Liver (tissue), 3 donors: ENCODE data around the gene DNAH3.
A peak's percentile ranks its signal among the peaks of the same experiment; 100 is the strongest.

Experiments
- CTCF ChIP-seq: fragments of 150-350 bp; IDR thresholded peaks from 2 replicates; pipeline ENCODE4 v1.5.1; 2017; ENCODE audit warnings: improper control_type of control experiment, low read depth, low read length; ENCODE audit not compliant: missing input control
- EGR1 ChIP-seq, 2 donors: IDR thresholded peaks; 2 replicates each; pipeline ENCODE4 v1.6.1; 2016 to 2018; ENCODE audit warnings: antibody characterized with exemption in 2 of 2, low read depth in 2 of 2
- FOXA1 ChIP-seq: IDR thresholded peaks from 2 replicates; pipeline ENCODE4 v1.6.1; 2016; ENCODE audit warnings: antibody characterized with exemption
- HNF4A ChIP-seq, 2 donors: conservative IDR thresholded peaks; 2 replicates each; pipeline ENCODE4 v1.6.1; 2016; ENCODE audit warnings: antibody characterized with exemption in 2 of 2, mild to moderate bottlenecking in 2 of 2
- NR2F2 ChIP-seq: IDR thresholded peaks from 2 replicates; pipeline ENCODE4 v1.6.1; 2016; ENCODE audit warnings: antibody characterized with exemption
- RAD21 ChIP-seq, 2 donors: IDR thresholded peaks; 2 replicates each; pipeline ENCODE4 v1.6.1; 2016; ENCODE audit warnings: antibody characterized with exemption in 2 of 2, mild to moderate bottlenecking in 2 of 2
- REST ChIP-seq: IDR thresholded peaks from 2 replicates; pipeline ENCODE4 v1.6.1; 2016; ENCODE audit warnings: antibody characterized with exemption, mild to moderate bottlenecking
- SP1 ChIP-seq: IDR thresholded peaks from 2 replicates; pipeline ENCODE4 v1.6.1; 2018; ENCODE audit warnings: antibody characterized with exemption, mild to moderate bottlenecking
- YY1 ChIP-seq: IDR thresholded peaks from 2 replicates; pipeline ENCODE4 v1.6.1; 2016; ENCODE audit warnings: antibody characterized with exemption, mild to moderate bottlenecking
- TF ChIP-seq, protein P1 (sequence below): IDR thresholded peaks from 2 replicates; pipeline ENCODE4 v1.6.1; 2016; ENCODE audit warnings: antibody characterized with exemption
- TF ChIP-seq, protein P2 (sequence below): IDR thresholded peaks from 2 replicates; pipeline ENCODE4 v1.6.1; 2016; ENCODE audit warnings: antibody characterized with exemption
- TF ChIP-seq, protein P3 (sequence below): IDR thresholded peaks from 2 replicates; pipeline ENCODE4 v1.6.1; 2016; ENCODE audit warnings: antibody characterized with exemption
- donor health status: healthy.
- donor health status: healthy.

DNA sequence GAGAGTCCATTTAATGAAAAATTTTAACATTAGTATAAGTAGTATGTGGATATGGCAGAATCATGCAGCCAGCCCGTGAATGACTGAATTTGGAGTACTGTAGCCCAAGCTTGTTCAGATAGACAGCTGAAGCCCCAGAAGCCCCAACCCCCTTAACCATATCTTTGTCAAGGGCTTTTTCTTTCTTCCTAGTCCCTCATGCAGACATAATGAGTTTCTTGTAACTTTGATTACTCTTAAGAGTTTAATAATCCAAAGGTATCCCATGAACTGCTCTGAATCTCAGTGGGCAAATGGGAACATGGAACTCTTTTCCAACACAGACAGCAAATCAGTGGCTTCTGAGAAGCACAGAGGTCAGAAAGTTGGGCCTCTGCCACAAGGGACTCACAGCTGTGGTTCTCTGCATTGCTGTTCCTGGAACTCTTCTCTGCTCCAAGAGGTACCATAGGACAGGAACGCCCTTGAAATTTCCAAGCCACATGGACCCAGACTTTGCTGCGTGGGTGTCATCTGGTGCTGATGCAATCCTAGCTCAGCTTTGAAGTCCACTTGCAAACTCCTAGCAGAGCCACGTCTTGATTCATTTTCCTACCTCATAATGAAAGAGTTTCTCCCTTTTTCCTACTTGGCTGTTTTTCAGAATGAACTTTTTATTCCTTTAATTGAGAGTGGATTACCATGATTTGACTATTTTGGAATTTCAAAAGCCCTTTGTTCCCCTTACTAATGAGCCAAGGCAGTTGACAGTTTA, 232.0 kb downstream of the DNAH3 start:
- TF ChIP-seq CTCF = no peak
- TF ChIP-seq HNF4A (conservative IDR thresholded peaks at IDR 0.05) = peak; percentile 72 to 80
- TF ChIP-seq, protein P1, sequence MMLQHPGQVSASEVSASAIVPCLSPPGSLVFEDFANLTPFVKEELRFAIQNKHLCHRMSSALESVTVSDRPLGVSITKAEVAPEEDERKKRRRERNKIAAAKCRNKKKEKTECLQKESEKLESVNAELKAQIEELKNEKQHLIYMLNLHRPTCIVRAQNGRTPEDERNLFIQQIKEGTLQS = peak; percentile 92
- TF ChIP-seq EGR1 (IDR thresholded peaks at IDR 0.05; ENCODE audit: low read depth in 2 of 2) = peak; percentile 96 to 97
- TF ChIP-seq, protein P2, sequence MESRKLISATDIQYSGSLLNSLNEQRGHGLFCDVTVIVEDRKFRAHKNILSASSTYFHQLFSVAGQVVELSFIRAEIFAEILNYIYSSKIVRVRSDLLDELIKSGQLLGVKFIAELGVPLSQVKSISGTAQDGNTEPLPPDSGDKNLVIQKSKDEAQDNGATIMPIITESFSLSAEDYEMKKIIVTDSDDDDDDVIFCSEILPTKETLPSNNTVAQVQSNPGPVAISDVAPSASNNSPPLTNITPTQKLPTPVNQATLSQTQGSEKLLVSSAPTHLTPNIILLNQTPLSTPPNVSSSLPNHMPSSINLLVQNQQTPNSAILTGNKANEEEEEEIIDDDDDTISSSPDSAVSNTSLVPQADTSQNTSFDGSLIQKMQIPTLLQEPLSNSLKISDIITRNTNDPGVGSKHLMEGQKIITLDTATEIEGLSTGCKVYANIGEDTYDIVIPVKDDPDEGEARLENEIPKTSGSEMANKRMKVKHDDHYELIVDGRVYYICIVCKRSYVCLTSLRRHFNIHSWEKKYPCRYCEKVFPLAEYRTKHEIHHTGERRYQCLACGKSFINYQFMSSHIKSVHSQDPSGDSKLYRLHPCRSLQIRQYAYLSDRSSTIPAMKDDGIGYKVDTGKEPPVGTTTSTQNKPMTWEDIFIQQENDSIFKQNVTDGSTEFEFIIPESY = no peak
- no peak for TF ChIP-seq REST
- TF ChIP-seq YY1 = peak; percentile 58
- no peak for TF ChIP-seq FOXA1
- peak; percentile 21 for TF ChIP-seq NR2F2
- peak; percentile 57 for TF ChIP-seq SP1
- peak in 1 of 2 donors; percentile 36 for TF ChIP-seq RAD21 (IDR thresholded peaks at IDR 0.05)
- TF ChIP-seq, protein P3, sequence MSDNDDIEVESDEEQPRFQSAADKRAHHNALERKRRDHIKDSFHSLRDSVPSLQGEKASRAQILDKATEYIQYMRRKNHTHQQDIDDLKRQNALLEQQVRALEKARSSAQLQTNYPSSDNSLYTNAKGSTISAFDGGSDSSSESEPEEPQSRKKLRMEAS = peak; percentile 81
